Testis (tissue), 3 donors: ENCODE results near the gene IFNL1. TPM values are rescaled to one million over a fixed set of nuclear protein-coding genes. Genes with fewer than 3 reads are reported as not detected.

Experiments used
- DNase-seq: peaks from one replicate; pipeline ENCODE4 v3.0.0-alpha.2; 2019
- H3K27ac ChIP-seq, 2 donors: fragments of 200-600 bp; sonication (generic); one replicate each; pipeline ENCODE4 v1.5.1; 2019
- H3K27me3 ChIP-seq: fragments of 200-600 bp; sonication (generic); one replicate; pipeline ENCODE4 v1.5.1; 2019
- H3K36me3 ChIP-seq: fragments of 200-600 bp; sonication (generic); one replicate; pipeline ENCODE4 v1.5.1; 2017; ENCODE audit warnings: low read depth; ENCODE audit errors: missing control alignments
- H3K4me1 ChIP-seq: fragments of 200-600 bp; sonication (generic); one replicate; pipeline ENCODE4 v1.5.1; 2019
- H3K4me3 ChIP-seq, 2 donors: fragments of 200-600 bp; sonication (generic); one replicate each; pipeline ENCODE4 v1.5.1; 2017 to 2019
- H3K9me3 ChIP-seq: fragments of 200-600 bp; sonication (generic); one replicate; pipeline ENCODE4 v1.5.1; 2017
- CTCF ChIP-seq, 3 experiments: fragments of 450-650 bp in 2 of 3; fragments of 200-600 bp in 1 of 3; sonication (generic) in 1 of 3; IDR thresholded peaks; one replicate each; pipeline ENCODE4 v1.5.1; 2016 to 2019; ENCODE audit warnings: antibody characterized with exemption in 3 of 3, mild to moderate bottlenecking in 2 of 3, moderate library complexity in 1 of 3
- POLR2A ChIP-seq: fragments of 450-650 bp; IDR thresholded peaks from one replicate; pipeline ENCODE4 v1.6.1; 2017; ENCODE audit warnings: antibody characterized with exemption, mild to moderate bottlenecking, moderate library complexity
- WGBS, 2 donors: methylation state at CpG; one replicate each; pipeline ENCODE4 v1.1.5; 2018; 5-methylcytosine and 5-hydroxymethylcytosine counted together
- intact Hi-C: fragments of 100-400 bp; cut with DNase I; formaldehyde crosslinking; loops from one replicate; pipeline ENCODE4 v1.15.1; 2023; ENCODE audit warnings: low total_unique reads
- polyA plus RNA-seq: library from polyadenylated mRNA; stranded (reverse); fragments of 350-450 nt; fragmentation: Illumina TruSeq; extraction: RNeasy Lipid Tissue Mini Kit (QIAGEN cat#74804); gene quantifications from one replicate; pipeline ENCODE4 v1.2.3, GENCODE V29; 2014; ENCODE audit warnings: low read depth, low replicate concordance; ENCODE audit not compliant: insufficient read depth
- total RNA-seq, 2 donors: library from RNA; depleted of rRNA; stranded (reverse); fragments of >200 nt; gene quantifications; one replicate each; pipeline ENCODE4 v1.2.3, GENCODE V29; 2016

Gene IFNL1
- total and polyA plus RNA-seq, 3 donors from 2014 or later: not detected

- Histone ChIP-seq H3K4me3 (peak overlapping the region; percentile 67 to 87), H3K27ac (peak overlapping the region; percentile 14 to 88), H3K27me3 (no peaks in the 10 kb centered on the region), H3K9me3 (no peaks in the 10 kb centered on the region), H3K36me3 (no peaks in the 10 kb centered on the region), H3K4me1 (peaks cover 11% of the 10 kb centered on the region)
- WGBS, 2 donors: 1 to 3% methylated on average over 17 of the region's 17 CpGs
- intact Hi-C loops: no loop called here
- DNase-seq: peak; percentile 44
- TF ChIP-seq POLR2A: no peak
- TF ChIP-seq CTCF (IDR thresholded peaks at IDR 0.05): no peak
Measured at GRCh38 chr19:39341129-39341718, 45.0 kb downstream of the IFNL1 start.

GRCh38 chr19:39341719-39342604 lies 45.8 kb downstream of the IFNL1 start, which contains the start of gene SAMD4B:
TSS of gene SAMD4B (plus strand) at chr19:39342421. CDS start at chr19:39356894, 14,473 bp downstream.
- TF ChIP-seq POLR2A (no peak), CTCF (IDR thresholded peaks at IDR 0.05) (peak; percentile 77 to 94 (median 82))
- Histone ChIP-seq H3K4me3 (peak within 1 kb of the TSS; percentile 84 to 87), H3K9me3 (no peaks in the 10 kb centered on the region), H3K4me1 (peaks cover 11% of the 10 kb centered on the region), H3K36me3 (no peaks in the 10 kb centered on the region), H3K27ac (peak within 1 kb of the TSS; percentile 87 to 88), H3K27me3 (no peaks in the 10 kb centered on the region)
- 0 to 1% methylated on average over 14 to 76 of the region's 105 CpGs for WGBS, 2 donors
- peak; percentile 98 for DNase-seq
- intact Hi-C loops: no loop called here

GRCh38 chr19:39342647-39343305 lies 46.6 kb downstream of the IFNL1 start:
- Histone ChIP-seq H3K36me3 (no peaks in the 10 kb centered on the region), H3K4me1 (peaks cover 18% of the 10 kb centered on the region), H3K4me3 (peak overlapping the region; percentile 84 to 87), H3K27ac (peak overlapping the region; percentile 87), H3K9me3 (no peaks in the 10 kb centered on the region), H3K27me3 (no peaks in the 10 kb centered on the region)
- WGBS, 2 donors: 1 to 3% methylated on average over 12 to 40 of the region's 51 CpGs
- intact Hi-C loops: no loop called here
- no peak for DNase-seq
- TF ChIP-seq CTCF (IDR thresholded peaks at IDR 0.05) (no peak), POLR2A (no peak)

- H3K9me3 ChIP-seq: no peaks in the 10 kb centered on the region
- WGBS, 2 donors: 88 to 89% methylated on average over 1 of the region's 1 CpG
- no peak overlapping the region for H3K4me3 ChIP-seq
- intact Hi-C loops: no loop called here
- H3K27me3 ChIP-seq: no peaks in the 10 kb centered on the region
- no peak for DNase-seq
- no peak overlapping the region for H3K27ac ChIP-seq
- H3K4me1 ChIP-seq: peaks cover 27% of the 10 kb centered on the region
- TF ChIP-seq CTCF (IDR thresholded peaks at IDR 0.05) (no peak), POLR2A (no peak)
- H3K36me3 ChIP-seq: no peaks in the 10 kb centered on the region
Measured at GRCh38 chr19:39345956-39346355, 49.7 kb downstream of the IFNL1 start.
